T-helper 2 cell treated with Interferon-gamma antibody and Interleukin-4, amounts not matched to agents 100 ng/mL and 5 ng/mL, for 36 hours (primary cell): Measurements from ENCODE around the gene ZNF516. TPM values are rescaled to one million over a fixed set of nuclear protein-coding genes. Genes with fewer than 3 reads are reported as not detected.

ENCODE experiments used
- intact Hi-C: fragments of 100-400 bp; cut with micrococcal nuclease; formaldehyde crosslinking; loops from one replicate; pipeline ENCODE4 v1.15.1; 2023
- total RNA-seq: library from RNA; stranded (reverse); gene quantifications from 2 replicates; pipeline ENCODE4 v1.2.3, GENCODE V29; 2022

ZNF516 gene
- total RNA-seq, 1 donor from 2014 or later, result 2.2 TPM

- intact Hi-C loops, result no loop called here
These were observed 50.5 kb downstream of the ZNF516 start for GRCh38 chr18:76444446-76445105.

DNA sequence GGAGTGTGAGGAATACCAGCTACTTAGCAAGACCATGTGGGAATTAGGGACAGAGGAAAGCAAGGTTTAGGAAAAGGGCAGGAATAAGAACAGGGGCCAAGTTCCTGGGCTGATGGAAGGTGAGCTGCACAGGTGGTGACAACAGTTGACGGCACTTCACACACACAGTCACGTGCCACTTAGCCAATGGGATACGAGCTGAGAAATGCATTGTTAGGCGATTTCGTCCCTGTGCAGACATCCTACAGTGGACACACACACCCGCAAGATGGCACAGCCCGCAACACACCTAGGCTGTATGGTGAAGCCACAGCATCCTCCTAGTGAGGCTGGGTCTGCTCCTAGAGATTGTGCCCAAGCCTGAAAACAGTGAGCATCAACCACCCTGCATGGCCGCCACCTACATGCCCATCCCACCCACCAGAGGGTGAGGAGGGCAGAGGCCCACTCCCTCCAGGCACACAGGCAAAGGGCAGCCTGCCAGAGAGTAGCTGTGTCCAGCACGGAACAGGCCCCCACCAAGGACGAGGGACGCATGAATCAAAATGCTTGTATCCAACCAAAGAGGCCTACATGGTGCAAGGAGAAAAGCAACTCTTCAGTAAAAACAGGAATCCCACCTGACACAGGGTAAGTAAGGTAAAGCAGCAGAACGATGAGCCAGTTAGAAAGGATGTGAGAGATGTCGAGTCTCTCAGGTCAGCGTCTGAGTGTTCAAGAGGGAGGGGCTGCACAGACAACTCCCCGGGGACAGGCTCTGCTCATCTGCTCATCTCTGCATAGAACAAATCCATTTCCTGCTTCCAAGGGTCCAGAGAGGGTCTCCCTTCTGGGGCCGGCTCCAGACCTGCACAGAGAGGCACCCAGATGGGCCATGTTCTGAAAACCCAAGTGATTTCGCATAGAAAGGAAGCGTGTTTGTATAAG, 51.3 kb downstream of the ZNF516 start:
- intact Hi-C loops, result no loop called here

- intact Hi-C loops, result no loop called here
These were observed 52.5 kb downstream of the ZNF516 start for GRCh38 chr18:76442413-76443171.

DNA sequence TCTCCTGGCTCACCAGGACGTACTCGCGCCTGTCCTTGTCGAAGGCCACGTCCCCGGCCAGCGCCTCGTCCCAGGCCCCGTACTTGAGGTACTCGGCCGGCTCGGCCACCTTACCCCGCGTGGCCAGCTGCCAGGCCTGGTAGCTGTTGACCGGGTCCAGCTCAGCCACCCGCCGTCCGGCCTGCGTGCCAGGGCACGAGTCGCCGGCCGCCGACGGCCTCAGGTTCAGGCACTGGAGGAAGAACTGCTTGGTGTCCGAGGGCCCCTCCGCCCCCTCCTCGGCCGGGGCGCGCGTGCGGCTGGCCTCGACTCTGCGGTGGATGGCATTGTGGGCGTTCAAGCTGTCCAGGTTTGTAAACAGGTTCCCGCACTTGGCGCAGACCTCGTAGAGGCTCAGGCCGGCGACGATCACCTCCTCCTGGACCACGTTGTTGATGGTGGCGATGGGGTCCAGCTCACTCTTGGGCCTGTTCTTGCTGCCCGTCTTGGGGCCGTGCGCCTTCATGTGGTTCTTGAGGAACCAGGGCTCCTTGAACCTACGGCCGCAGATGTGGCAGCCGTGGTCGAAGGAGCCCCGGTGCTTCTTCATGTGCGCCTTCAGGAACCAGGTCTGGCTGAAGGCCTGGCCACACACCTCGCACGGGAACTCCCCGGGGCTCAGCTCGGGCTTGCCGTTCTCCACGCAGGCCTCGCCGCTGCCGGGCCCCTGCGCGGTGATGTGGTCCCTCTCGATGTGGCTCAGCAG, 53.2 kb downstream of the ZNF516 start:
- intact Hi-C loops, result no loop called here

GRCh38 chr18:76441002-76441667, 53.9 kb downstream of the ZNF516 start:
- intact Hi-C loops, result no loop called here

DNA sequence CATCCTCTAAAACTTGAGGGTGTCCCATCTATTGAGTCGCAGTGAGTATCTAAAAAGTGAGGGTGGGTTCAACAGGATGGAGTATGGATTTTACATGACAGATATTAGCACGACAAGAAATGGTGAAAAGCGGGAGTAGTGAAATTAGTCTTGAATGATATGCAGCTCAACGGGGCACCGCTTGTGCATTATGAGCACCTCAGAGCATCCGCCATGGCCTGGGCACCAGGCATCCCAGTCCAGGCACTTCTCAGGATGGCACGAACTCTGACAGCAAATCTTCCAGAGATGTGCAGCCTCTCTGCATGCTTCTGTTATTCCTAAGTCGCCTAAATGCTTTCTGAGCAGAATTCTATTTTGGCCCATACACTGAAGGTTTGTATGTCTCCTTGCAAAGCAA, 57.1 kb downstream of the ZNF516 start:
- intact Hi-C loops, result no loop called here

DNA sequence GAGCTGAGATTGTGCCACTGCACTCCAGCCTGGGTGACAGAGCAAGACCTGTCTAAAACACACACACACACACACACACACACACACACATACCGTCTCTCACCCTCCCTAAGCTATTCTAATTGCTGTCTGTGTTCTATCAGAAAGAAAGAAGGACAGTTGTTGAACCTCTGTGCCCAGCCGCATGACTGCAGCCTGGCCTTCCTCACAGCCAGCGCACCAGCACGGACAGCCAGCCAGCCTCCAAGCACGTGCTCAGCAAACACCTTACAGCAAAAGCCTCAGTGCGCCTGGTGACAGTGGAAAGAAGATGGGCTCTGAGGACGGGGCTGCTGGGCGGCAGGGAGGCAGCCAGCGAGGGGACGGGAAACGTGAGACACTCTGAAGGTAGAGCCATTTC, 58.0 kb downstream of the ZNF516 start:
- intact Hi-C loops, result no loop called here

GRCh38 chr18:76436342-76436741, 58.7 kb downstream of the ZNF516 start:
- intact Hi-C loops, result no loop called here

GRCh38 chr18:76435316-76435989, 59.6 kb downstream of the ZNF516 start:
- intact Hi-C loops, result no loop called here

- intact Hi-C loops, result no loop called here
These were observed 60.6 kb downstream of the ZNF516 start for GRCh38 chr18:76434452-76434851.

DNA sequence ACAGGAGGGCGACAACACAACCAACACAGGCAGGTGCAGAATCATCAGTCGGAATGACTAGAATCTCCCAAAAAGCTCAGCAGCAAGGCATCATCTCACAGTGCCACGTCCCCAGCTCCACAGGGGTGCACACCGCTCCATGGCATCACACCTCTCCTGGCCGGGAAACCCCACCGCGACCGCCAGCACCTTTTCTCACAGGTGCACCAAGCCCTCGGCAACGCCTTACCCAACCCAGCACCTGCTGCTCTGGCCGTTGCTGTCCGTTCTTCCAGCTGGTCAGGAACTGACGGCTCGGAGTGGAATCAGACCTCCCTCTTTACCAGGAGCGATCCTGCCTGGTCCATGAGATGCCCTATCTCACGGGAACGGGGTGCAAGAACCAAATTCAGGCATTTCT, 61.3 kb downstream of the ZNF516 start:
- intact Hi-C loops, result no loop called here

GRCh38 chr18:76432970-76433767, 61.9 kb downstream of the ZNF516 start:
- intact Hi-C loops, result no loop called here

GRCh38 chr18:76432274-76432755, 62.7 kb downstream of the ZNF516 start:
- intact Hi-C loops, result no loop called here

DNA sequence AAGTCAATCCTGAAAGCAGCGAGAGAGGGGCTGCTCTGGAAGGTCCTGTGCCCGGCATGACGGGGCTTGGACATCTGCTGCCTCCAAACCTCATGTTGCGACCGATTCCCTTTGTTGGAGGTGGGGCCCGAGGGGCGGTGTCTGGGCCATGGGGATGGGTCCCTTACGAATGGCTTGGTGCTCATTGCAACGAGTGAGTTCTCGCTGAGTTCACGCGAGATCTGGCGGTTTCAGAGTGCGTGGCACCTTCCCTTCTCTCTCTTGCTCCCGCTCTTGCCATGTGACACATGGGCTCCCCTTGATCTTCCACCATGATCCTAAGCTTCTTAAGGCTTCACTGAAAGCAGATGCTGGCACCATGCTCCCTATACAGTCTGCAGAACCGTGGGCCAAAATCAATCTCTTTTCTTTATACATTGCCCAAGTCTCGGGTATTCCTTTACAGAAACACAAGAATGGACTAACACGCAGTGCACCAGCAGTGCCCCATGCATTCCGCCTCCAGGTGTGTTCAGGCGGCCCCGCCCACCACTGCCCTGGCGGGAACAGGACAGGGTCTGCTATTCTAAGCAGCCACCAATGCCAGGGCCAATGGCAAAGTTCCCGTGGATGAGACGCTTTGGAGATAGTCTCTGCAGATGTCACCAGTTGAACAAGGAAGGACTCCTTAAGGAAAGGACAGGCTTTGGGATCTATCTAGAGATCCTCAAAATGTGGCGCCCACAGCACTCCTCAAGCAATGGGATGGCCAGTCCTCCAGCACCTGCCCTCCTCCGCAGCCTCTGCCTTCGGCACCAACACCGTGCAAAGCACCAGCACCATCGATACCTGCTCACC, 63.4 kb downstream of the ZNF516 start:
- intact Hi-C loops, result no loop called here

DNA sequence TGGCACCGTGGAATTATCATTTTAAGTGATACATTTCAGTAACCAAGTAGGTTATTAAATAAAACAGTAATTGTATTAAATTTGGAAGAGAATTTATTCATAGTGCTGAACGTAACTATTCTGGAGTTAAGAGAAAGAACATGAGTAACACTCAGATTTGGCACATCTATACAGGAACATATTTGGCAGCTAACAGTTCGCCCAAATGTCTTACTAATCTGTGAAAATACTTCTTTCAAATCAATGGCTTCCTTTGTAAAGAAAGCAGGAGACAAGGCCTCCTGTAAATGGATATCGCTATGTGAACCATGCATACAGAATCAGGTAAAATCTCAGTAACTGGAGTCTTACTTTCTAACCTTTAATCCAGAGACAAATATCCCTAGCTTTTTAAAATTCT, 64.4 kb downstream of the ZNF516 start:
- intact Hi-C loops, result no loop called here

DNA sequence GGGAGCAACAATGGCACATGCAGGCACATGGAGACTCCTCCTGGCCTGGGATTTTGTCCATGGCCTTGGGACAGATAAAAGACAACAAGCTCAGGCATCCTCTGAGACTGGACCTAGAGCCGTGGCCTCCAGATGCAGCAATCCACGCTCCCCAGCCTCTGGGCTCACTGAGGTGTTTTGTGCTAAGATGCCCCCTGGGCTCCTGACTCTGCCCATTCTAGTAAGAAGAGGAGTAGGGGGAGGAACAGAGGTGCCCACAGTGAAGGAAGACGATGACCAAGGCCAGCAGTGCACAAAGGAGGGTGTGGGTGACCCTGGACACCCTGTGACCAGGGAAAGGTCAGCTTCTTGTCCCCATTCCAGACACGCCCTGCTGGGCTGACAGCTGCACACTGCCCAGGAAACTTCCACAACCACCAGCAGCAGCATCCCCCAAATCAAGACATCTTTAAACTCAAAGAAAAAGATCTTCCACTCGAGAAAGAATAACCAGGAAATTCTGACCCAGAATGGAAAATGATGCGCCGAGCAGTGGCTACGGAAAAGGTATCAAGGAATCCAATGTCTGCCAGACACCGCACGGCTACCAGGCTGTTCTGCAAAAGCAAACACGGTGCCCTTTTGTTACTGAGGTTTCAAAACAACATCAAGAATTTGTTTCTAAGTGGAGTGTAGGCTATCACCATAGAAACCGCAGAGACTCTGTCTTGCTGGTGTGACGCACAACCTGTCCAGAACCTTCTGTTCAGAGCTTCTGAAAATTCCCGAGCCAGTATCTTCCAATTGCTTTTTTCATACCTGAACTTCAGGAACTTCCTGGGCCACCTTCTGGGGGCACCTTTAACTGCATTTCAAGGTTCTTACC, 65.5 kb downstream of the ZNF516 start:
- intact Hi-C loops, result no loop called here
